MCF 10A (cell line): ENCODE measurements around the gene HNRNPU. TPM values are rescaled to one million over a fixed set of nuclear protein-coding genes. Genes with fewer than 3 reads are reported as not detected.
"Not testable (repeated sequence)": the region's sequence is repeated elsewhere in the genome, so short reads cannot be mapped to it uniquely, and the experiment has no call there.

Experiments
- BruUV-seq: library from RNA; stranded (reverse); fragments of 400-500 nt; replicated peaks from 2 replicates; lab custom pipeline; 2021; lab: Mats Ljungman, UMichigan
- CTCF ChIA-PET: fragments of 300-600 bp; sonication (Branson Sonifier 250); formaldehyde crosslinking; extraction: SDS; loops from one replicate; lab custom pipeline; 2021; ENCODE audit warnings: antibody characterized with exemption, inconsistent platforms; lab: Yijun Ruan, JAX
- POLR2A ChIA-PET: fragments of 300-600, 350-650 bp; sonication (Branson Sonifier 250); formaldehyde crosslinking; extraction: SDS; loops from one replicate; lab custom pipeline; 2020; ENCODE audit warnings: antibody characterized with exemption, inconsistent platforms; lab: Yijun Ruan, JAX
- DNase-seq: peaks from one replicate; pipeline ENCODE4 v3.0.0-alpha.2; 2018; ENCODE audit not compliant: unreplicated experiment
- H3K27ac Mint-ChIP-seq: one replicate; pipeline ENCODE4 v1.8.0; 2022; ENCODE audit warnings: mild to moderate bottlenecking, low read depth, mixed read lengths; ENCODE audit not compliant: unreplicated experiment
- H3K27me3 Mint-ChIP-seq: one replicate; pipeline ENCODE4 v1.8.0; 2022; ENCODE audit warnings: mixed read lengths; ENCODE audit not compliant: insufficient read depth, unreplicated experiment
- H3K36me3 Mint-ChIP-seq: one replicate; pipeline ENCODE4 v1.8.0; 2022; ENCODE audit warnings: mild to moderate bottlenecking, moderate library complexity, mixed read lengths; ENCODE audit not compliant: insufficient read depth, unreplicated experiment
- H3K4me1 Mint-ChIP-seq: one replicate; pipeline ENCODE4 v1.8.0; 2022; ENCODE audit warnings: mixed read lengths; ENCODE audit not compliant: insufficient read depth, unreplicated experiment
- H3K4me3 Mint-ChIP-seq: one replicate; pipeline ENCODE4 v1.8.0; 2022; ENCODE audit warnings: mild to moderate bottlenecking, moderate library complexity, mixed read lengths; ENCODE audit not compliant: unreplicated experiment
- H3K9me3 Mint-ChIP-seq: one replicate; pipeline ENCODE4 v1.8.0; 2022; ENCODE audit warnings: mixed read lengths; ENCODE audit not compliant: unreplicated experiment
- CTCF ChIP-seq: fragments of 200-600 bp; IDR thresholded peaks from one replicate; pipeline ENCODE4 v1.8.0; 2022; ENCODE audit warnings: antibody characterized with exemption, mild to moderate bottlenecking; ENCODE audit not compliant: unreplicated experiment
- intact Hi-C: fragments of 100-400 bp; cut with micrococcal nuclease; formaldehyde crosslinking; loops from 2 replicates; pipeline ENCODE4 v1.14.1; 2022
- total RNA-seq: library from RNA; stranded (reverse); gene quantifications from 2 replicates; pipeline ENCODE4 v1.2.3, GENCODE V29; 2022

Gene HNRNPU
- total RNA-seq, 1 experiment from 2014 or later: 572 TPM

DNA sequence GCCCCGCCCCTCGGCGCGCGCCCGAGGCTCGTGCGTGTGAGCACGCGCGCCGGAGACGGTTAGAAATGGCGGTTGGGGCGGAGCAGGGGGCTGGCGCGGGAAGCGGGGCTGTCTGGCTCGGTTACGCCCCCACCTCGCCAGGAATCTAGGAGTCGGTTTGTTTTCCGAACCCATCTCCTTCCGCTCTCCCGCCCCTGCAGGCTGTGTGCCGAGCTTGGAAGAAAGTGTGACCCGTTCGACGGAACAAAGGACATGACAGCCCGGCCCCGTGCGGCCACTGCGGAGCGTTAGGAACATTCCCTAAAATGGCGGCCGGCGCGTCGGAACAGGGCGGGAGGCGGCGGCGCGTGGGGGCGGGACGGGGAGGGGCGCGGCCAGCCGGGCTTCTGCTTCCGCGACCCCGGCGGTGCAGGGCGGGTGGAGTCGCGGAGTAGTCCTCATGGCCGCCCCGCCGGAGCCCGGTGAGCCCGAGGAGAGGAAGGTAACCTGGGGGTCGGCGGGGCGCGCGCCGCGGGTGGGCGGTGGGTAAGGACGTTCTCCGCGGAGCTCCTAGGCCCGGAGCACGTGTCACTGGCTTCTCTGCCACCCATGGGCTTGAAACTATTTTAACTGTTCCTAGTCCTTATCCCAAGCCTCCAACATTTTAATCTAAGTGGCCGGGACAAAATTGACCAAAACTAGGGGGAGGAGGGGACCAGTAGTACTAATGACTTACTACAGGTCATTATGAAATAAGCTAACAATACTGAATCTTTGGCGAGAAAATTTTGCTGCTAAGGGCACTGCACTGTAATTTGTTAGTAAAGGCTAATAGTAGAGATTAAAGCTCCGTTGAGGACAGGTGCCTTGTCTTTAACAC is 28.8 kb downstream of the HNRNPU start, which contains the start of gene COX20:
COX20 (plus strand) TSS at position 383 of the 859 bp plus-strand sequence; CDS start at position 440, 57 bp downstream.
- Mint-ChIP-seq H3K27ac (peak within 1 kb of the TSS; percentile 99), H3K9me3 (no peaks in the 10 kb centered on the region), H3K4me3 (peak within 1 kb of the TSS; percentile 81), H3K4me1 (peaks cover 33% of the 10 kb centered on the region), H3K36me3 (peaks cover 80% of the 10 kb centered on the region), H3K27me3 (no peaks in the 10 kb centered on the region)
- CTCF ChIA-PET: interaction anchor here (0.5 to 5.7 kb wide), 16 partner anchors 12 to 251 kb away, joined by 3 to 52 read pairs (median 4); a partner anchor contains a TSS
- POLR2A ChIA-PET: interaction anchor here (0.5 to 24.3 kb wide), 45 partner anchors 7 to 1731 kb away, joined by 3 to 1456 read pairs (median 4); partner anchors contain the start of genes CEP170, CNST, DESI2 and HNRNPU
- peak; percentile 98 for DNase-seq
- BruUV-seq: no TSS peak
- TF ChIP-seq CTCF: no peak
- intact Hi-C loops: loop anchor here (1.0 to 10.0 kb wide), 5 partner anchors 28 to 381 kb away; partner anchors contain the start of genes ADSS2 and DESI2

GRCh38 chr1:244834543-244835275 is 29.6 kb downstream of the HNRNPU start:
- TF ChIP-seq CTCF: no peak
- BruUV-seq: TSS peak; percentile 23
- Mint-ChIP-seq H3K4me3 (peak overlapping the region; percentile 81), H3K4me1 (peaks cover 37% of the 10 kb centered on the region), H3K36me3 (peaks cover 74% of the 10 kb centered on the region), H3K9me3 (no peaks in the 10 kb centered on the region), H3K27ac (peak overlapping the region; percentile 99), H3K27me3 (no peaks in the 10 kb centered on the region)
- ChIA-PET POLR2A (interaction anchor here (0.6 to 24.3 kb wide), 45 partner anchors 9 to 1731 kb away, joined by 3 to 1456 read pairs (median 4); partner anchors contain the start of genes CEP170, CNST, DESI2 and HNRNPU), CTCF (interaction anchor here (0.5 to 2.8 kb wide), 11 partner anchors 11 to 232 kb away, joined by 3 to 18 read pairs (median 3); partner anchors contain the start of gene HNRNPU)
- DNase-seq: peak; percentile 99
- intact Hi-C loops: loop anchor here (1.0 to 10.0 kb wide), 4 partner anchors 29 to 380 kb away; partner anchors contain the start of genes ADSS2 and DESI2

DNA sequence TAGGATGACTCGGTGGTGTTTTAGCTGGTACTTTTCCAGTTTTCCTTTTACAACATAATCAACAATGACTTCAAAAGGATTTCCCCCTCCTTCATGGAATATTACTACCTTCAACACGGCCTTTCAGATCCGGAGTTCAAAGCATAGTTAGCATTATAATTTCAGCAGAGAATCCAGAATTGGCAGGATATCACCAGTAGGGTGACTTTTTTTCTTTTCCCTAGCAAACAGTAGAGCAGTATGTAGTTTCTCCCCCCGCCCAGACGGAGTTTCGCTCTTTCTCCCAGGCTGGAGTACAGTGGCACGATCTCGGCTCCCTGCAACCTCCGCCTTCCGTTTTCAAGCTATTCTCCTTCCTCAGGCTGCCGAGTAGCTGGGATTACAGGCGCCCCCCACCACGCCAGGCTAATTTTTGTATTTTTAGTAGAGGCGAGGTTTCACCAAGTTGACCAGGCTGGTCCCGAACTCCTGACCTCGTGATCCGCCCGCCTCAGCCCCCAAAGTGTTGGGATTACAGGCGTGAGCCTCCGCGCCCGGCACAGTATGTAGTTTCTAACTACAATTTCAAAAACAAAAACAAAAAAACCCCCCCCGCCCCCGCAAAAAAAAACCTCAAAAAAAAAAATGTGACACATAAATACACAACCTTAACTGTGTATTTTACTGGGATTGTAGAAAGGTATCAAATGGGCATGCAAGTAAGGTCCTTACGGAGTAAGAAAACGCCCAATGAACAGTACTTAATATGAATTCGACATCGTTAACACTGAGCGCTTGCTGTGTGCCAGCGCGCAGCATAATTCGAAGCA is 30.4 kb downstream of the HNRNPU start:
- H3K27me3 Mint-ChIP-seq: no peaks in the 10 kb centered on the region
- H3K4me1 Mint-ChIP-seq: peaks cover 34% of the 10 kb centered on the region
- no TSS peak for BruUV-seq
- no peaks in the 10 kb centered on the region for H3K9me3 Mint-ChIP-seq
- intact Hi-C loops: loop anchor here (1.0 to 10.0 kb wide), 3 partner anchors 181 to 379 kb away; partner anchors contain the start of genes ADSS2 and DESI2
- CTCF ChIA-PET: interaction anchor here (0.5 to 2.8 kb wide), 16 partner anchors 11 to 234 kb away, joined by 3 to 18 read pairs (median 3); partner anchors contain the start of gene HNRNPU
- POLR2A ChIA-PET: interaction anchor here (0.6 to 24.3 kb wide), 44 partner anchors 8 to 1732 kb away, joined by 3 to 1456 read pairs (median 4); partner anchors contain the start of genes CEP170, CNST, DESI2 and HNRNPU
- DNase-seq: peak; percentile 88
- peak overlapping the region; percentile 81 for H3K4me3 Mint-ChIP-seq
- TF ChIP-seq CTCF: peak; percentile 41
- peaks cover 66% of the 10 kb centered on the region for H3K36me3 Mint-ChIP-seq
- peak overlapping the region; percentile 99 for H3K27ac Mint-ChIP-seq

GRCh38 chr1:244833260-244833659 is 31.1 kb downstream of the HNRNPU start:
- DNase-seq, H3K9me3 Mint-ChIP-seq, BruUV-seq, H3K27me3 Mint-ChIP-seq: not testable (repeated sequence)
- H3K27ac Mint-ChIP-seq: peak overlapping the region; percentile 99
- intact Hi-C loops: loop anchor here (1.0 to 10.0 kb wide), 2 partner anchors 230 to 378 kb away; partner anchors contain the start of gene ADSS2
- ChIA-PET POLR2A (interaction anchor here (0.7 to 24.3 kb wide), 18 partner anchors 8 to 1632 kb away, joined by 3 to 1456 read pairs (median 6); partner anchors contain the start of genes CEP170, DESI2, HNRNPU and SDCCAG8), CTCF (interaction anchor here (0.6 to 2.8 kb wide), 12 partner anchors 19 to 578 kb away, joined by 3 to 18 read pairs (median 3); a partner anchor contains a TSS)
- peaks cover 59% of the 10 kb centered on the region for H3K36me3 Mint-ChIP-seq
- H3K4me1 Mint-ChIP-seq: peaks cover 27% of the 10 kb centered on the region
- H3K4me3 Mint-ChIP-seq: peak overlapping the region; percentile 81
